ENCODE measurements around the gene HPCA.

DNA sequence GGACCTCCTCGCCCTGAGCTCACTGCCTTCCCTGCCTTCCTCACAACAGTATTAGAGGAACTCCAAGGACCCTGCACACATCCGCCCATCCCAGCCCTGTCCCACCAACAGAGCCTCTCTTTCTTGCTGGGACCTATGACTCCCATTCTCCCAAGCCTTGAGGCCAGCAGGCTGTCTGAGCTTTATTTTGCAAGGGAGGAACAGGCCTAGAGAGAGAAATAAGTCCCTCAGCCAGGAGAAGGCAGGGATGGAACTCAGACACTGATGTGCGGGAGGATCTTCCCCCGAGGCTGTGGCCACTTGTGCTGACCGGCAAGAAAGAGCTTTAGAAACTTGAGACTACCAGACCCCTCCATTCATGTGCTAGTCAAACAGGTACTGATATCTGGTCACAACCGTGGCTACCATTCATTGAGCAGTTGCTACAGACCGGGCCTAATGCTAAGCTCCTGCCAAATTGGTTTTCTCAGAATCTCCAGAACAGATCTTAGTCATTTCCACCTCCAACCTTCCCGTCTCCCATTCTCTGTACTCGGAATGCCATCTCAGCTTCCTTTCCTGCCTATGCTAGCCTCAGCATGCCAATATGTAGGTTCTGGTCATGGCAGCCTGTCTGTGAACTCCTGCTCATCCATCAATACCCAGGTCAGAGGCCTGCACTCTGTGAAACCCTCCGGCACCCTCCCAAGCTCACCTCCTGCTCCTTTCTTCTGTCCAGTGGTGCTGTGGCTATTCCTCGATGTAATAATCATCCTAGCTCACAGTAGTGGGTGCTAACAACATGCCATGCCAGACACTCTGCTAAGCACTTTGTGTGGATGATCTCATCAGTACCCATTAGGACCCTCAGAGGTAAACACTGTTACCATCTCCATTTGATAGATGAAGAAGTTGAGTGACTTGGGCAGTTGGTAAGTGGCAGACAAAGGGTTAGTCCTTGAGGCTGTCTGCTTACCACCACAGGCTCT is 11.1 kb downstream of the HPCA start:
- no peak for TF ChIP-seq MXD1 (CRISPR knock-in tag; IDR thresholded peaks at IDR 0.05)
- no peak for TF ChIP-seq FOSL1 (CRISPR knock-in tag; IDR thresholded peaks at IDR 0.05; ENCODE audit: borderline replicate concordance)
- TF ChIP-seq, protein P1, sequence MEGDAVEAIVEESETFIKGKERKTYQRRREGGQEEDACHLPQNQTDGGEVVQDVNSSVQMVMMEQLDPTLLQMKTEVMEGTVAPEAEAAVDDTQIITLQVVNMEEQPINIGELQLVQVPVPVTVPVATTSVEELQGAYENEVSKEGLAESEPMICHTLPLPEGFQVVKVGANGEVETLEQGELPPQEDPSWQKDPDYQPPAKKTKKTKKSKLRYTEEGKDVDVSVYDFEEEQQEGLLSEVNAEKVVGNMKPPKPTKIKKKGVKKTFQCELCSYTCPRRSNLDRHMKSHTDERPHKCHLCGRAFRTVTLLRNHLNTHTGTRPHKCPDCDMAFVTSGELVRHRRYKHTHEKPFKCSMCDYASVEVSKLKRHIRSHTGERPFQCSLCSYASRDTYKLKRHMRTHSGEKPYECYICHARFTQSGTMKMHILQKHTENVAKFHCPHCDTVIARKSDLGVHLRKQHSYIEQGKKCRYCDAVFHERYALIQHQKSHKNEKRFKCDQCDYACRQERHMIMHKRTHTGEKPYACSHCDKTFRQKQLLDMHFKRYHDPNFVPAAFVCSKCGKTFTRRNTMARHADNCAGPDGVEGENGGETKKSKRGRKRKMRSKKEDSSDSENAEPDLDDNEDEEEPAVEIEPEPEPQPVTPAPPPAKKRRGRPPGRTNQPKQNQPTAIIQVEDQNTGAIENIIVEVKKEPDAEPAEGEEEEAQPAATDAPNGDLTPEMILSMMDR (CRISPR knock-in tag; IDR thresholded peaks at IDR 0.05): no peak
- TF ChIP-seq DR1 (CRISPR knock-in tag; IDR thresholded peaks at IDR 0.05): no peak
- TF ChIP-seq CEBPB (IDR thresholded peaks at IDR 0.05; ENCODE audit: borderline replicate concordance, low read depth, low read length): no peak
- no peak for TF ChIP-seq SMARCC2 (IDR thresholded peaks at IDR 0.05)
- TF ChIP-seq CENPT (CRISPR knock-in tag; IDR thresholded peaks at IDR 0.05; ENCODE audit: low read depth): no peak
- no peak for TF ChIP-seq SP1 (IDR thresholded peaks at IDR 0.05)
- no peak for TF ChIP-seq SP1 (CRISPR knock-in tag; IDR thresholded peaks at IDR 0.05)
- TF ChIP-seq ZNF75D (CRISPR knock-in tag; IDR thresholded peaks at IDR 0.05; ENCODE audit: borderline replicate concordance): no peak
- no peak for TF ChIP-seq ZBTB43 (CRISPR knock-in tag; conservative IDR thresholded peaks at IDR 0.05)
- TF ChIP-seq, protein P2, sequence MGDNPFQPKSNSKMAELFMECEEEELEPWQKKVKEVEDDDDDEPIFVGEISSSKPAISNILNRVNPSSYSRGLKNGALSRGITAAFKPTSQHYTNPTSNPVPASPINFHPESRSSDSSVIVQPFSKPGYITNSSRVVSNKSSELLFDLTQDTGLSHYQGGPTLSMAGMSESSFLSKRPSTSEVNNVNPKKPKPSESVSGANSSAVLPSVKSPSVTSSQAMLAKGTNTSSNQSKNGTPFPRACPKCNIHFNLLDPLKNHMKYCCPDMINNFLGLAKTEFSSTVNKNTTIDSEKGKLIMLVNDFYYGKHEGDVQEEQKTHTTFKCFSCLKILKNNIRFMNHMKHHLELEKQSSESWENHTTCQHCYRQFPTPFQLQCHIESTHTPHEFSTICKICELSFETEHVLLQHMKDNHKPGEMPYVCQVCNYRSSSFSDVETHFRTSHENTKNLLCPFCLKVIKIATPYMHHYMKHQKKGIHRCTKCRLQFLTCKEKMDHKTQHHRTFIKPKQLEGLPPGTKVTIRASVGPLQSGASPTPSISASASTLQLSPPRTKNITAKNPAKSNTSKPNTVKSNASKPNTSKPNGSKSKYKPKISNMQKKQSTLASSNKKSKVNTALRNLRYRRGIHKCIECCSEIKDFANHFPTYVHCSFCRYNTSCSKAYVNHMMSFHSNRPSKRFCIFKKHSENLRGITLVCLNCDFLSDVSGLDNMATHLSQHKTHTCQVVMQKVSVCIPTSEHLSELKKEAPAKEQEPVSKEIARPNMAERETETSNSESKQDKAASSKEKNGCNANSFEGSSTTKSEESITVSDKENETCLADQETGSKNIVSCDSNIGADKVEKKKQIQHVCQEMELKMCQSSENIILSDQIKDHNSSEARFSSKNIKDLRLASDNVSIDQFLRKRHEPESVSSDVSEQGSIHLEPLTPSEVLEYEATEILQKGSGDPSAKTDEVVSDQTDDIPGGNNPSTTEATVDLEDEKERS (CRISPR knock-in tag; IDR thresholded peaks at IDR 0.05): no peak
- TF ChIP-seq RBFOX2 (IDR thresholded peaks at IDR 0.05; ENCODE audit: low read depth, low read length): no peak
- no peak for TF ChIP-seq EZH2 (conservative IDR thresholded peaks at IDR 0.05; ENCODE audit: low read depth, low read length)
